ENCODE results near the gene ERO1A. TPM values are rescaled to one million over a fixed set of nuclear protein-coding genes. Genes with fewer than 3 reads are reported as not detected.

ERO1A gene
- total and polyA plus RNA-seq, 2 of the 4 experiments (the other 2 are of a cell fraction): 29.7 to 44.6 TPM

DNA sequence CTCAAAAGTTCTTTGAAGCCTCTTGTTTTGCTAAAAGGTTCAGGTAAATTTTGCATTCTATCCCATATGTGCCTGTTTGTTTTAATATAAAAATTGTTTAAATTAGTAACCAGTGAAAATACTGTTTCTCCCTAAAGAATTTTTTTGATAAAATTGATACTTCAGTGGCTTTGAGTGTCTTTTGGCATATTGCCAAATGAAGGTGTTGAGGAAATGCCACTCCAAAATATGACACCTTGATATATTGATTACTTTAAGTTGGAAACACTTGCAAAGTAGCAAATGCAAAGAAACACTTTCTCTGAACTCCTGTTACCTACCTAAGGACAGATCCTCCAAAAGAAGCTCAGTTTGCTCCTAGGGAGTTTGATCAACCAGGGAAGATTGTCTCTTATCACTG, 43.1 kb upstream of the ERO1A start:
- Histone ChIP-seq H3K9ac (ENCODE audit: low read depth, low read length) (no peak overlapping the region), H2AK9ac (replicated peaks; ENCODE audit: low read depth, low read length, poor library complexity) (no peak overlapping the region), H3K56ac (ENCODE audit: extremely low read depth, insufficient read depth, low read length) (no peak overlapping the region), H2BK5ac (ENCODE audit: low read depth, low read length, poor library complexity, severe bottlenecking) (no peak overlapping the region), H2BK20ac (ENCODE audit: low read depth, low read length) (no peak overlapping the region), H3K27ac (ENCODE audit: insufficient read depth, low read length) (no peak overlapping the region), H3K4ac (ENCODE audit: low read depth, low read length) (no peak overlapping the region), H2BK120ac (ENCODE audit: low read depth, low read length) (no peak overlapping the region), H3K9me1 (ENCODE audit: insufficient read depth, low read length) (no peaks in the 10 kb centered on the region), H4K91ac (ENCODE audit: insufficient read depth, low read depth, low read length) (no peak overlapping the region), H3K36me3 (ENCODE audit: control insufficient read depth, insufficient read depth, low read length) (peaks cover 4% of the 10 kb centered on the region; the same call in 1 of the 2 replicates), H3K4me1 (ENCODE audit: control insufficient read depth, insufficient read depth, low read length) (peaks cover 6% of the 10 kb centered on the region), H4K20me1 (ENCODE audit: insufficient read depth, low read length) (no peaks in the 10 kb centered on the region; the same call in 1 of the 2 replicates), H3K14ac (replicated peaks; ENCODE audit: low read depth, low read length) (no peak overlapping the region), H3K9me3 (ENCODE audit: control insufficient read depth, insufficient read depth, low read length) (no peaks in the 10 kb centered on the region), H2BK15ac (ENCODE audit: low read depth, low read length) (no peak overlapping the region), H3K4me3 (ENCODE audit: insufficient read depth, low read depth, low read length) (no peak overlapping the region), H3K18ac (ENCODE audit: low read depth, low read length) (no peak overlapping the region), H3K27me3 (ENCODE audit: control insufficient read depth, insufficient read depth, low read length) (no peaks in the 10 kb centered on the region), H4K5ac (ENCODE audit: low read depth, low read length) (no peak overlapping the region), H2AK5ac (ENCODE audit: low read depth, low read length) (no peak overlapping the region), H3K23ac (ENCODE audit: low read depth, low read length) (no peak overlapping the region), H4K8ac (ENCODE audit: low read depth in 2 of 2, low read length in 2 of 2) (no peak overlapping the region), H2AFZ (replicated peaks; ENCODE audit: low read length, poor library complexity) (no peak overlapping the region), H3K79me1 (ENCODE audit: low read depth in 1 of 2, low read length in 2 of 2) (peaks cover 15 to 45% of the 10 kb centered on the region in 2 experiments; a peak in 3 of 4 replicates), H3K4me2 (ENCODE audit: low read depth, low read length) (no peak overlapping the region)
- CTCF ChIA-PET: no interaction called here
- no peak for ATAC-seq (ENCODE audit: low read depth)
- POLR2A ChIA-PET (ENCODE audit: unreplicated experiment): no interaction called here
- in situ Hi-C loops (cut with MboI; ENCODE audit: low sequenced_read_pairs) (no loop called here), intact Hi-C loops (cut with micrococcal nuclease) (loop anchor here (5.0 kb wide), 1 partner anchor 34 kb away; no protein-coding TSS in a partner anchor), dilution Hi-C loops (cut with HindIII; ENCODE audit: low sequenced_read_pairs, unreplicated experiment) (no loop called here)
- TF ChIP-seq MXI1 (IDR thresholded peaks at IDR 0.05; ENCODE audit: borderline replicate concordance, low read depth, low read length) (no peak), FOS (IDR thresholded peaks at IDR 0.05; ENCODE audit: low read depth, low read length) (no peak), RFX5 (IDR thresholded peaks at IDR 0.05; ENCODE audit: low read depth, low read length) (no peak), MAZ (IDR thresholded peaks at IDR 0.05; ENCODE audit: borderline replicate concordance, low read depth, low read length) (no peak), NFE2L2 (IDR thresholded peaks at IDR 0.05; ENCODE audit: low read depth, low read length) (no peak), BHLHE40 (IDR thresholded peaks at IDR 0.05; ENCODE audit: low read depth, low read length) (no peak), POLR2A (IDR thresholded peaks at IDR 0.05; ENCODE audit: low read depth, low read length) (no peak), SMC3 (IDR thresholded peaks at IDR 0.05; ENCODE audit: low read depth, low read length) (no peak), CEBPB (IDR thresholded peaks at IDR 0.05; ENCODE audit: low read depth, low read length) (no peak)
- TF ChIP-seq, protein P1, sequence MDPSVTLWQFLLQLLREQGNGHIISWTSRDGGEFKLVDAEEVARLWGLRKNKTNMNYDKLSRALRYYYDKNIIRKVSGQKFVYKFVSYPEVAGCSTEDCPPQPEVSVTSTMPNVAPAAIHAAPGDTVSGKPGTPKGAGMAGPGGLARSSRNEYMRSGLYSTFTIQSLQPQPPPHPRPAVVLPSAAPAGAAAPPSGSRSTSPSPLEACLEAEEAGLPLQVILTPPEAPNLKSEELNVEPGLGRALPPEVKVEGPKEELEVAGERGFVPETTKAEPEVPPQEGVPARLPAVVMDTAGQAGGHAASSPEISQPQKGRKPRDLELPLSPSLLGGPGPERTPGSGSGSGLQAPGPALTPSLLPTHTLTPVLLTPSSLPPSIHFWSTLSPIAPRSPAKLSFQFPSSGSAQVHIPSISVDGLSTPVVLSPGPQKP (IDR thresholded peaks at IDR 0.05; ENCODE audit: borderline replicate concordance, low read depth, low read length): no peak
- TF ChIP-seq, protein P2, sequence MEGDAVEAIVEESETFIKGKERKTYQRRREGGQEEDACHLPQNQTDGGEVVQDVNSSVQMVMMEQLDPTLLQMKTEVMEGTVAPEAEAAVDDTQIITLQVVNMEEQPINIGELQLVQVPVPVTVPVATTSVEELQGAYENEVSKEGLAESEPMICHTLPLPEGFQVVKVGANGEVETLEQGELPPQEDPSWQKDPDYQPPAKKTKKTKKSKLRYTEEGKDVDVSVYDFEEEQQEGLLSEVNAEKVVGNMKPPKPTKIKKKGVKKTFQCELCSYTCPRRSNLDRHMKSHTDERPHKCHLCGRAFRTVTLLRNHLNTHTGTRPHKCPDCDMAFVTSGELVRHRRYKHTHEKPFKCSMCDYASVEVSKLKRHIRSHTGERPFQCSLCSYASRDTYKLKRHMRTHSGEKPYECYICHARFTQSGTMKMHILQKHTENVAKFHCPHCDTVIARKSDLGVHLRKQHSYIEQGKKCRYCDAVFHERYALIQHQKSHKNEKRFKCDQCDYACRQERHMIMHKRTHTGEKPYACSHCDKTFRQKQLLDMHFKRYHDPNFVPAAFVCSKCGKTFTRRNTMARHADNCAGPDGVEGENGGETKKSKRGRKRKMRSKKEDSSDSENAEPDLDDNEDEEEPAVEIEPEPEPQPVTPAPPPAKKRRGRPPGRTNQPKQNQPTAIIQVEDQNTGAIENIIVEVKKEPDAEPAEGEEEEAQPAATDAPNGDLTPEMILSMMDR (conservative IDR thresholded peaks at IDR 0.05; ENCODE audit: low read depth, low read length): no peak
- no TSS peak for BruUV-seq (replicated peaks)
- DNase-seq: no peak
